ENCODE results near the gene AQP9.
"Not testable (repeated sequence)": the region's sequence is repeated elsewhere in the genome, so short reads cannot be mapped to it uniquely, and the experiment has no call there.

The AQP9 gene

GRCh38 chr15:58138106-58138505 lies at the start of gene AQP9:
AQP9 (plus strand) TSS chr15:58138381; CDS start chr15:58138566, 185 bp downstream.
- DNase-seq (ENCODE audit: low spot score) = no peak

- no peak for DNase-seq (ENCODE audit: low spot score)
These were observed 42.8 kb upstream of the AQP9 start for GRCh38 chr15:58095415-58095814.

GRCh38 chr15:58096529-58097084 lies 41.6 kb upstream of the AQP9 start:
- no peak for DNase-seq (ENCODE audit: low spot score)

- DNase-seq (ENCODE audit: low spot score) = no peak
These were observed 34.7 kb upstream of the AQP9 start for GRCh38 chr15:58103482-58103881.

- no peak for DNase-seq (ENCODE audit: low spot score)
These were observed 30.1 kb upstream of the AQP9 start for GRCh38 chr15:58108117-58108516.

GRCh38 chr15:58109419-58109818 lies 28.8 kb upstream of the AQP9 start:
- DNase-seq (ENCODE audit: low spot score) = no peak

- no peak for DNase-seq (ENCODE audit: low spot score)
These were observed 27.0 kb upstream of the AQP9 start for GRCh38 chr15:58110999-58111717.

- DNase-seq (ENCODE audit: low spot score) = no peak
These were observed 26.5 kb upstream of the AQP9 start for GRCh38 chr15:58111718-58112104.

- DNase-seq (ENCODE audit: low spot score) = not testable (repeated sequence)
These were observed 24.8 kb upstream of the AQP9 start for GRCh38 chr15:58113358-58113757.

GRCh38 chr15:58114388-58114787 lies 23.8 kb upstream of the AQP9 start:
- DNase-seq (ENCODE audit: low spot score) = no peak

GRCh38 chr15:58114812-58115211 lies 23.4 kb upstream of the AQP9 start:
- DNase-seq (ENCODE audit: low spot score) = no peak

- no peak for DNase-seq (ENCODE audit: low spot score)
These were observed 22.5 kb upstream of the AQP9 start for GRCh38 chr15:58115692-58116091.

GRCh38 chr15:58117619-58118018 lies 20.6 kb upstream of the AQP9 start:
- DNase-seq (ENCODE audit: low spot score) = no peak

GRCh38 chr15:58118272-58118671 lies 19.9 kb upstream of the AQP9 start:
- DNase-seq (ENCODE audit: low spot score) = no peak

GRCh38 chr15:58119016-58119415 lies 19.2 kb upstream of the AQP9 start:
- DNase-seq (ENCODE audit: low spot score) = no peak

- no peak for DNase-seq (ENCODE audit: low spot score)
These were observed 13.6 kb upstream of the AQP9 start for GRCh38 chr15:58124585-58124984.

- no peak for DNase-seq (ENCODE audit: low spot score)
These were observed 12.8 kb upstream of the AQP9 start for GRCh38 chr15:58125333-58125732.

- DNase-seq (ENCODE audit: low spot score) = no peak
These were observed 3.3 kb upstream of the AQP9 start for GRCh38 chr15:58134886-58135285.

GRCh38 chr15:58135511-58136174 lies 2.5 kb upstream of the AQP9 start:
- no peak for DNase-seq (ENCODE audit: low spot score)

GRCh38 chr15:58136731-58137130 lies 1.4 kb upstream of the AQP9 start:
- DNase-seq (ENCODE audit: low spot score) = no peak

- DNase-seq (ENCODE audit: low spot score) = no peak
These were observed 495 bp upstream of the AQP9 start for GRCh38 chr15:58137686-58138085.

GRCh38 chr15:58139276-58139988 lies 1.3 kb downstream of the AQP9 start:
- DNase-seq (ENCODE audit: low spot score) = no peak

- DNase-seq (ENCODE audit: low spot score) = no peak
These were observed 1.9 kb downstream of the AQP9 start for GRCh38 chr15:58139989-58140522.

All from D341Med (cell line).